Keratinocyte (primary cell): ENCODE measurements around the gene POLD3. TPM values are rescaled to one million over a fixed set of nuclear protein-coding genes. Genes with fewer than 3 reads are reported as not detected.

Source experiments
- DNase-seq: peaks from one replicate; pipeline ENCODE4 v3.0.0-alpha.2; 2011; ENCODE audit warnings: low read depth, missing footprints, low spot score
- FAIRE-seq: peaks from 2 replicates; lab custom pipeline; 2011; peaks lifted over from hg19 to GRCh38; lab: Jason Lieb, UNC
- H2AFZ ChIP-seq: 2 replicates; pipeline ENCODE4 v1.6.0; 2012; ENCODE audit warnings: low read length, control low read depth, inconsistent platforms; ENCODE audit not compliant: control insufficient read depth
- H3K27ac ChIP-seq: 2 replicates; pipeline ENCODE4 v1.5.1; 2011; ENCODE audit warnings: low read length; ENCODE audit not compliant: control insufficient read depth, insufficient read depth
- H3K27me3 ChIP-seq: 3 replicates; pipeline ENCODE4 v1.6.0; 2011; ENCODE audit warnings: low read length; ENCODE audit not compliant: control insufficient read depth, insufficient read depth; ENCODE audit errors: extremely low read depth
- H3K36me3 ChIP-seq, 2 experiments: 2 replicates in 1 of 2; 3 replicates in 1 of 2; pipeline ENCODE4 v1.5.1; 2011; ENCODE audit warnings: low read length in 2 of 2, mild to moderate bottlenecking in 1 of 2; ENCODE audit not compliant: control insufficient read depth in 2 of 2, insufficient read depth in 2 of 2; ENCODE audit errors: extremely low read depth in 1 of 2
- H3K4me1 ChIP-seq: 3 replicates; pipeline ENCODE4 v1.5.1; 2011; ENCODE audit warnings: low read length; ENCODE audit not compliant: control insufficient read depth, insufficient read depth; ENCODE audit errors: extremely low read depth
- H3K4me2 ChIP-seq: 3 replicates; pipeline ENCODE4 v1.6.0; 2011; ENCODE audit warnings: low read depth, low read length; ENCODE audit not compliant: control insufficient read depth, insufficient read depth; ENCODE audit errors: extremely low read depth
- H3K4me3 ChIP-seq, 3 experiments: fragments of 200-600 bp in 1 of 3; sonication (generic) in 1 of 3; 2 replicates in 2 of 3; 3 replicates in 1 of 3; pipeline ENCODE4 v1.5.1; 2011 to 2016; ENCODE audit warnings: low read length in 3 of 3, mild to moderate bottlenecking in 3 of 3, control low read depth in 2 of 3, inconsistent platforms in 1 of 3, low read depth in 1 of 3, mixed read lengths in 1 of 3, mixed run types in 1 of 3, moderate library complexity in 1 of 3; ENCODE audit not compliant: control insufficient read depth in 2 of 3, insufficient read depth in 2 of 3; ENCODE audit errors: extremely low read depth in 1 of 3
- H3K79me2 ChIP-seq: 2 replicates; pipeline ENCODE4 v1.6.0; 2012; ENCODE audit warnings: low read length; ENCODE audit not compliant: control insufficient read depth, insufficient read depth
- H3K9ac ChIP-seq: 3 replicates; pipeline ENCODE4 v1.6.0; 2011; ENCODE audit warnings: low read length; ENCODE audit not compliant: control insufficient read depth, insufficient read depth; ENCODE audit errors: extremely low read depth
- H3K9me1 ChIP-seq: 3 replicates; pipeline ENCODE4 v1.6.0; 2011; ENCODE audit warnings: low read length; ENCODE audit not compliant: control insufficient read depth, insufficient read depth; ENCODE audit errors: extremely low read depth
- H3K9me3 ChIP-seq: 2 replicates; pipeline ENCODE4 v1.5.1; 2012; ENCODE audit warnings: low read depth, low read length; ENCODE audit not compliant: control insufficient read depth
- H4K20me1 ChIP-seq: 3 replicates; pipeline ENCODE4 v1.6.0; 2011; ENCODE audit warnings: low read length; ENCODE audit not compliant: control insufficient read depth, insufficient read depth; ENCODE audit errors: extremely low read depth
- EZH2 ChIP-seq: IDR thresholded peaks from one replicate; pipeline ENCODE4 v1.6.1; 2012; ENCODE audit warnings: inconsistent platforms, mild to moderate bottlenecking, low read length, moderate library complexity
- dilution Hi-C: fragments of 300-500 bp; cut with MboI; formaldehyde crosslinking; loops from one replicate; pipeline ENCODE4 v1.7.0; 2020; ENCODE audit warnings: low sequenced_read_pairs; ENCODE audit not compliant: extremely low pct_ligation_motif_present
- polyA plus RNA-seq, 5 experiments: library from polyadenylated mRNA; depleted of rRNA in 3 of 5; stranded (reverse) in 3 of 5; stranded (forward) in 1 of 5; unstranded in 1 of 5; fragments of >200 nt; gene quantifications; 1 replicate in 1 of 5; 2 replicates in 3 of 5; 3 replicates in 1 of 5; pipeline versions ENCODE4 v1.2.1 to v1.2.3, GENCODE V29; 2011 to 2012; ENCODE audit warnings: missing spikeins in 2 of 5, low read depth in 1 of 5, low replicate concordance in 1 of 5
- TF ChIP-seq, protein P1 (sequence below), 3 experiments: IDR thresholded peaks in 1 of 3; conservative IDR thresholded peaks in 1 of 3; optimal IDR thresholded peaks in 1 of 3; 2 replicates in 2 of 3; 3 replicates in 1 of 3; pipeline versions ENCODE3 to v1.5.1; 2011; ENCODE audit warnings: low read length in 3 of 3, mild to moderate bottlenecking in 3 of 3, moderate library complexity in 2 of 3, control low read depth in 1 of 3, inconsistent platforms in 1 of 3; ENCODE audit not compliant: insufficient read depth in 2 of 3; ENCODE audit errors: extremely low read depth in 1 of 3

POLD3 gene
- polyA plus RNA-seq, 1 donor (not counting 4 experiments of a cell fraction or from before 2014, with no cell fraction given), result 16.7 TPM

GRCh38 chr11:74572349-74572748 is 20.0 kb upstream of the POLD3 start:
- H3K4me1 ChIP-seq, result no peaks in the 10 kb centered on the region
- no peak overlapping the region for H3K4me3 ChIP-seq
- H2AFZ ChIP-seq, result no peak overlapping the region
- no peak for FAIRE-seq
- H3K9me3 ChIP-seq, result no peaks in the 10 kb centered on the region
- TF ChIP-seq, protein P1, sequence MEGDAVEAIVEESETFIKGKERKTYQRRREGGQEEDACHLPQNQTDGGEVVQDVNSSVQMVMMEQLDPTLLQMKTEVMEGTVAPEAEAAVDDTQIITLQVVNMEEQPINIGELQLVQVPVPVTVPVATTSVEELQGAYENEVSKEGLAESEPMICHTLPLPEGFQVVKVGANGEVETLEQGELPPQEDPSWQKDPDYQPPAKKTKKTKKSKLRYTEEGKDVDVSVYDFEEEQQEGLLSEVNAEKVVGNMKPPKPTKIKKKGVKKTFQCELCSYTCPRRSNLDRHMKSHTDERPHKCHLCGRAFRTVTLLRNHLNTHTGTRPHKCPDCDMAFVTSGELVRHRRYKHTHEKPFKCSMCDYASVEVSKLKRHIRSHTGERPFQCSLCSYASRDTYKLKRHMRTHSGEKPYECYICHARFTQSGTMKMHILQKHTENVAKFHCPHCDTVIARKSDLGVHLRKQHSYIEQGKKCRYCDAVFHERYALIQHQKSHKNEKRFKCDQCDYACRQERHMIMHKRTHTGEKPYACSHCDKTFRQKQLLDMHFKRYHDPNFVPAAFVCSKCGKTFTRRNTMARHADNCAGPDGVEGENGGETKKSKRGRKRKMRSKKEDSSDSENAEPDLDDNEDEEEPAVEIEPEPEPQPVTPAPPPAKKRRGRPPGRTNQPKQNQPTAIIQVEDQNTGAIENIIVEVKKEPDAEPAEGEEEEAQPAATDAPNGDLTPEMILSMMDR (optimal IDR thresholded peaks at IDR 0.05 in 1 of 3, IDR thresholded peaks at IDR 0.05 in 1 of 3, conservative IDR thresholded peaks at IDR 0.05 in 1 of 3; ENCODE audit: extremely low read depth in 1 of 3, insufficient read depth in 2 of 3, low read length in 3 of 3), result no peak
- TF ChIP-seq EZH2, result no peak
- no peak for DNase-seq
- H3K9me1 ChIP-seq, result no peaks in the 10 kb centered on the region
- H3K36me3 ChIP-seq, result no peaks in the 10 kb centered on the region
- no peaks in the 10 kb centered on the region for H3K27me3 ChIP-seq
- H3K79me2 ChIP-seq, result no peaks in the 10 kb centered on the region
- dilution Hi-C loops, result loop anchor here (25.0 kb wide), 1 partner anchor 310 kb away; no protein-coding TSS in a partner anchor
- H3K4me2 ChIP-seq, result no peak overlapping the region
- no peaks in the 10 kb centered on the region for H4K20me1 ChIP-seq
- no peak overlapping the region for H3K27ac ChIP-seq
- no peak overlapping the region for H3K9ac ChIP-seq

- Histone ChIP-seq H3K4me2 (no peak overlapping the region), H3K9ac (no peak overlapping the region), H3K27me3 (no peaks in the 10 kb centered on the region), H2AFZ (no peak overlapping the region), H3K27ac (no peak overlapping the region), H3K4me3 (no peak overlapping the region), H4K20me1 (no peaks in the 10 kb centered on the region), H3K4me1 (no peaks in the 10 kb centered on the region), H3K9me3 (no peaks in the 10 kb centered on the region), H3K79me2 (no peaks in the 10 kb centered on the region), H3K9me1 (no peaks in the 10 kb centered on the region), H3K36me3 (no peaks in the 10 kb centered on the region)
- FAIRE-seq, result no peak
- no peak for TF ChIP-seq EZH2
- TF ChIP-seq, protein P1 (optimal IDR thresholded peaks at IDR 0.05 in 1 of 3, IDR thresholded peaks at IDR 0.05 in 1 of 3, conservative IDR thresholded peaks at IDR 0.05 in 1 of 3; ENCODE audit: extremely low read depth in 1 of 3, insufficient read depth in 2 of 3, low read length in 3 of 3), result no peak
- dilution Hi-C loops, result loop anchor here (25.0 kb wide), 1 partner anchor 312 kb away; no protein-coding TSS in a partner anchor
- DNase-seq, result no peak
Measured at GRCh38 chr11:74574563-74574962, 17.8 kb upstream of the POLD3 start.
